T-cell (primary cell): ENCODE measurements around the gene PHKB. TPM values are rescaled to one million over a fixed set of nuclear protein-coding genes. Genes with fewer than 3 reads are reported as not detected.

ENCODE experiments used
- ATAC-seq, 4 experiments: fragments of 200-7000 bp in 3 of 4; fragments of 150-1000 bp in 1 of 4; cut with Tn5 transposase; replicated peaks in 1 of 4; 1 replicate in 3 of 4; 2 replicates in 1 of 4; pipeline ENCODE4 v1.10.0; 2021; ENCODE audit warnings: moderate library complexity in 3 of 4, mild to moderate bottlenecking in 2 of 4, moderate number of reproducible peaks in 1 of 4
- CTCF ChIA-PET, 2 donors: fragments of 300-600 bp; sonication (Branson Sonifier 250); formaldehyde crosslinking; loops; one replicate each; lab custom pipeline; 2022; ENCODE audit warnings: antibody characterized with exemption in 2 of 2; lab: Charles Lee
- POLR2A ChIA-PET, 2 donors: fragments of 300-600 bp; sonication (Branson Sonifier 250); formaldehyde crosslinking; loops; one replicate each; lab custom pipeline; 2022; ENCODE audit warnings: antibody characterized with exemption in 2 of 2; lab: Charles Lee
- DNase-seq, 35 experiments: peaks; one replicate each; pipeline versions ENCODE4 v3.0.0 to v3.0.0-alpha.2; 2013 to 2023
- H3K27ac ChIP-seq: one replicate; pipeline ENCODE4 v1.5.1; 2013; ENCODE audit warnings: low read length
- H3K27me3 ChIP-seq, 2 experiments: replicated peaks in 1 of 2; 1 replicate in 1 of 2; 2 replicates in 1 of 2; pipeline versions ENCODE4 v1.6.1 to v1.7.0; 2013; ENCODE audit warnings: low read length in 1 of 2, mixed read lengths in 1 of 2; ENCODE audit not compliant: control insufficient read depth in 2 of 2, insufficient read depth in 2 of 2; ENCODE audit errors: extremely low read depth in 1 of 2
- H3K36me3 ChIP-seq, 2 donors: 1 replicate in 1 of 2; 2 replicates in 1 of 2; pipeline versions ENCODE4 v1.6.1 to v1.7.0; 2013; ENCODE audit warnings: low read length in 1 of 2; ENCODE audit not compliant: control insufficient read depth in 2 of 2, insufficient read depth in 1 of 2; ENCODE audit errors: extremely low read depth in 1 of 2
- H3K4me1 ChIP-seq, 2 experiments: 1 replicate in 1 of 2; 2 replicates in 1 of 2; pipeline versions ENCODE4 v1.6.1 to v1.7.0; 2013; ENCODE audit warnings: low read length in 2 of 2, mixed read lengths in 1 of 2; ENCODE audit not compliant: insufficient read depth in 2 of 2, control insufficient read depth in 1 of 2; ENCODE audit errors: extremely low read depth in 1 of 2
- H3K4me3 ChIP-seq, 2 donors: 1 replicate in 1 of 2; 2 replicates in 1 of 2; pipeline versions ENCODE4 v1.5.1 to v1.7.0; 2013; ENCODE audit warnings: mild to moderate bottlenecking in 2 of 2, low read length in 1 of 2, moderate library complexity in 1 of 2; ENCODE audit not compliant: control insufficient read depth in 1 of 2; ENCODE audit errors: extremely low read depth in 1 of 2
- H3K9me3 ChIP-seq: 2 replicates; pipeline ENCODE4 v1.7.0; 2013
- H3K27ac Mint-ChIP-seq, 2 donors: one replicate each; pipeline ENCODE4 v1.8.0; 2020 to 2021; ENCODE audit warnings: mild to moderate bottlenecking in 2 of 2, mixed read lengths in 2 of 2
- H3K27me3 Mint-ChIP-seq, 2 donors: one replicate each; pipeline ENCODE4 v1.8.0; 2021 to 2022; ENCODE audit warnings: mixed read lengths in 2 of 2
- H3K36me3 Mint-ChIP-seq: one replicate; pipeline ENCODE4 v1.8.0; 2021; ENCODE audit warnings: mixed read lengths
- H3K4me1 Mint-ChIP-seq, 3 donors: one replicate each; pipeline ENCODE4 v1.8.0; 2020 to 2022; ENCODE audit warnings: mixed read lengths in 3 of 3, mild to moderate bottlenecking in 1 of 3
- H3K4me3 Mint-ChIP-seq, 3 donors: one replicate each; pipeline ENCODE4 v1.8.0; 2020 to 2022; ENCODE audit warnings: mild to moderate bottlenecking in 3 of 3, mixed read lengths in 3 of 3, moderate library complexity in 3 of 3
- H3K9me3 Mint-ChIP-seq, 3 donors: one replicate each; pipeline ENCODE4 v1.8.0; 2020 to 2022; ENCODE audit warnings: mixed read lengths in 3 of 3
- WGBS: methylation state at CpG from one replicate; pipeline ENCODE4 v1.1.5; 2013; ENCODE audit warnings: missing lambda C conversion rate; ENCODE audit not compliant: insufficient coverage; 5-methylcytosine and 5-hydroxymethylcytosine counted together
- total RNA-seq, 35 experiments: library from RNA in 6 of 35; stranded (reverse) in 6 of 35; fragments of 120-200 nt in 1 of 35; gene quantifications; one replicate each; pipeline versions ENCODE4 v1.2.1 to v1.2.4 and lab custom pipeline; 2013 to 2026

The PHKB gene
- total RNA-seq, 5 donors from 2014 or later (not counting 1 experiment from before 2014, with no cell fraction given) = 40.6 to 67.5 (median 48.8) TPM

- CTCF ChIA-PET = no interaction called here
- peaks cover 0 to 2% (median 2%) of the 10 kb centered on the region in 3 donors for H3K9me3 Mint-ChIP-seq
- H3K4me3 ChIP-seq = no peak overlapping the region
- peaks cover 41% of the 10 kb centered on the region for H3K36me3 Mint-ChIP-seq
- peaks cover 2 to 30% of the 10 kb centered on the region in 2 experiments for H3K4me1 ChIP-seq
- DNase-seq (no peak), ATAC-seq (no peak)
- no peak overlapping the region for H3K27ac ChIP-seq
- peaks cover 2% of the 10 kb centered on the region for H3K9me3 ChIP-seq
- H3K27ac Mint-ChIP-seq = peak overlapping the region in 1 of 2 donors; percentile 45
- no peaks in the 10 kb centered on the region for H3K27me3 Mint-ChIP-seq
- no peaks in the 10 kb centered on the region for H3K36me3 ChIP-seq
- no peaks in the 10 kb centered on the region for H3K27me3 ChIP-seq
- H3K4me1 Mint-ChIP-seq = peaks cover 76 to 89% (median 80%) of the 10 kb centered on the region in 3 donors
- POLR2A ChIA-PET = no interaction called here
- H3K4me3 Mint-ChIP-seq = no peak overlapping the region
These were observed 109.9 kb downstream of the PHKB start for GRCh38 chr16:47571049-47571448.

GRCh38 chr16:47571711-47572110 is 110.6 kb downstream of the PHKB start:
- CTCF ChIA-PET = interaction anchor here in 1 of 2 donors (0.5 kb wide), 1 partner anchor 109 kb away, joined by 4 read pairs; no protein-coding TSS in a partner anchor
- Histone ChIP-seq H3K4me3 (no peak overlapping the region), H3K27ac (no peak overlapping the region), H3K9me3 (peaks cover 2% of the 10 kb centered on the region), H3K36me3 (no peaks in the 10 kb centered on the region), H3K27me3 (no peaks in the 10 kb centered on the region), H3K4me1 (peaks cover 2 to 25% of the 10 kb centered on the region in 2 experiments)
- Mint-ChIP-seq H3K36me3 (peaks cover 39% of the 10 kb centered on the region), H3K27ac (no peak overlapping the region), H3K4me1 (peaks cover 73 to 87% (median 74%) of the 10 kb centered on the region in 3 donors), H3K4me3 (no peak overlapping the region), H3K27me3 (no peaks in the 10 kb centered on the region), H3K9me3 (no peaks in the 10 kb centered on the region)
- POLR2A ChIA-PET = interaction anchor here in 1 of 2 donors (0.5 kb wide), 2 partner anchors 19 to 30 kb away, joined by 3 read pairs; no protein-coding TSS in a partner anchor
- no peak for ATAC-seq
- no peak for DNase-seq
- 100% methylated on average over 1 of the region's 3 CpGs for WGBS

GRCh38 chr16:47574091-47575054 is 113.2 kb downstream of the PHKB start:
- Histone ChIP-seq H3K27ac (peak overlapping the region; percentile 15), H3K4me3 (no peak overlapping the region), H3K36me3 (no peaks in the 10 kb centered on the region), H3K27me3 (no peaks in the 10 kb centered on the region), H3K4me1 (peaks cover 2 to 25% of the 10 kb centered on the region in 2 experiments), H3K9me3 (no peaks in the 10 kb centered on the region)
- Mint-ChIP-seq H3K4me3 (peak overlapping the region in 2 of 3 donors; percentile 0 to 13), H3K27ac (peak overlapping the region; percentile 78 to 85), H3K36me3 (peaks cover 52% of the 10 kb centered on the region), H3K4me1 (peaks cover 48 to 67% (median 59%) of the 10 kb centered on the region in 3 donors), H3K27me3 (no peaks in the 10 kb centered on the region), H3K9me3 (no peaks in the 10 kb centered on the region)
- WGBS = 78% methylated on average over 1 of the region's 5 CpGs
- POLR2A ChIA-PET = interaction anchor here in 1 of 2 donors (1.0 kb wide), 1 partner anchor 8 kb away, joined by 3 read pairs; no protein-coding TSS in a partner anchor
- DNase-seq = peak in 1 of 35 experiments; percentile 15
- CTCF ChIA-PET = interaction anchor here in 1 of 2 donors (0.6 kb wide), 1 partner anchor 541 kb away, joined by 3 read pairs; no protein-coding TSS in a partner anchor
- ATAC-seq = peak; percentile 36 to 72 (median 50)

- no peaks in the 10 kb centered on the region for H3K27me3 ChIP-seq
- Mint-ChIP-seq H3K27me3 (no peaks in the 10 kb centered on the region), H3K27ac (no peak overlapping the region), H3K4me1 (peaks cover 36 to 44% (median 42%) of the 10 kb centered on the region in 3 donors), H3K36me3 (peaks cover 50% of the 10 kb centered on the region), H3K4me3 (no peak overlapping the region), H3K9me3 (no peaks in the 10 kb centered on the region)
- no peaks in the 10 kb centered on the region for H3K9me3 ChIP-seq
- ChIA-PET POLR2A (no interaction called here), CTCF (no interaction called here)
- H3K36me3 ChIP-seq = peaks cover 0 to 3% of the 10 kb centered on the region in 2 donors
- ATAC-seq (no peak), DNase-seq (no peak)
- H3K27ac ChIP-seq = no peak overlapping the region
- H3K4me1 ChIP-seq = peaks cover 2 to 19% of the 10 kb centered on the region in 2 experiments
- no peak overlapping the region for H3K4me3 ChIP-seq
These were observed 115.9 kb downstream of the PHKB start for GRCh38 chr16:47577029-47577428.

- Histone ChIP-seq H3K36me3 (peaks cover 0 to 3% of the 10 kb centered on the region in 2 donors), H3K27me3 (no peaks in the 10 kb centered on the region), H3K4me3 (no peak overlapping the region), H3K9me3 (no peaks in the 10 kb centered on the region), H3K27ac (no peak overlapping the region), H3K4me1 (peaks cover 2 to 16% of the 10 kb centered on the region in 2 experiments)
- no peak for ATAC-seq
- CTCF ChIA-PET = no interaction called here
- WGBS = no CpG with 5 or more reads among the region's 3 CpGs
- H3K9me3 Mint-ChIP-seq = no peaks in the 10 kb centered on the region
- H3K4me3 Mint-ChIP-seq = no peak overlapping the region
- H3K36me3 Mint-ChIP-seq = peaks cover 51% of the 10 kb centered on the region
- no peaks in the 10 kb centered on the region for H3K27me3 Mint-ChIP-seq
- POLR2A ChIA-PET = no interaction called here
- no peak for DNase-seq
- H3K27ac Mint-ChIP-seq = no peak overlapping the region
- H3K4me1 Mint-ChIP-seq = peaks cover 27 to 35% (median 32%) of the 10 kb centered on the region in 3 donors
These were observed 116.9 kb downstream of the PHKB start for GRCh38 chr16:47578033-47578432.

GRCh38 chr16:47578573-47578972 is 117.4 kb downstream of the PHKB start:
- no peaks in the 10 kb centered on the region for H3K27me3 Mint-ChIP-seq
- no peak for DNase-seq
- peaks cover 56% of the 10 kb centered on the region for H3K36me3 Mint-ChIP-seq
- no peaks in the 10 kb centered on the region for H3K9me3 Mint-ChIP-seq
- H3K27ac Mint-ChIP-seq = no peak overlapping the region
- CTCF ChIA-PET = no interaction called here
- ATAC-seq = no peak
- WGBS = 100% methylated on average over 1 of the region's 1 CpG
- no peaks in the 10 kb centered on the region for H3K27me3 ChIP-seq
- H3K4me3 ChIP-seq = no peak overlapping the region
- POLR2A ChIA-PET = no interaction called here
- H3K4me1 Mint-ChIP-seq = peaks cover 22 to 29% (median 27%) of the 10 kb centered on the region in 3 donors
- H3K27ac ChIP-seq = no peak overlapping the region
- H3K36me3 ChIP-seq = peaks cover 0 to 3% of the 10 kb centered on the region in 2 donors
- no peak overlapping the region for H3K4me3 Mint-ChIP-seq
- no peaks in the 10 kb centered on the region for H3K9me3 ChIP-seq
- H3K4me1 ChIP-seq = peaks cover 0 to 11% of the 10 kb centered on the region in 2 experiments
